Thyroid gland (tissue), 4 donors: ENCODE data around the gene PTGS1.

Source experiments
- POLR2A ChIP-seq, 2 donors: fragments of 450-650 bp; IDR thresholded peaks; one replicate each; pipeline ENCODE4 v1.6.1; 2017; ENCODE audit warnings: antibody characterized with exemption in 2 of 2, mild to moderate bottlenecking in 2 of 2, moderate library complexity in 1 of 2
- TF ChIP-seq, protein P1 (sequence below), 6 experiments: fragments of 200-600 bp in 3 of 6; fragments of 450-650 bp in 3 of 6; sonication (generic) in 3 of 6; IDR thresholded peaks; one replicate each; pipeline ENCODE4 v1.5.1; 2016 to 2019; ENCODE audit warnings: antibody characterized with exemption in 6 of 6, mild to moderate bottlenecking in 2 of 6, inconsistent platforms in 1 of 6, moderate library complexity in 1 of 6

GRCh38 chr9:122340161-122340560 is 30.7 kb upstream of the PTGS1 start:
- TF ChIP-seq, protein P1, sequence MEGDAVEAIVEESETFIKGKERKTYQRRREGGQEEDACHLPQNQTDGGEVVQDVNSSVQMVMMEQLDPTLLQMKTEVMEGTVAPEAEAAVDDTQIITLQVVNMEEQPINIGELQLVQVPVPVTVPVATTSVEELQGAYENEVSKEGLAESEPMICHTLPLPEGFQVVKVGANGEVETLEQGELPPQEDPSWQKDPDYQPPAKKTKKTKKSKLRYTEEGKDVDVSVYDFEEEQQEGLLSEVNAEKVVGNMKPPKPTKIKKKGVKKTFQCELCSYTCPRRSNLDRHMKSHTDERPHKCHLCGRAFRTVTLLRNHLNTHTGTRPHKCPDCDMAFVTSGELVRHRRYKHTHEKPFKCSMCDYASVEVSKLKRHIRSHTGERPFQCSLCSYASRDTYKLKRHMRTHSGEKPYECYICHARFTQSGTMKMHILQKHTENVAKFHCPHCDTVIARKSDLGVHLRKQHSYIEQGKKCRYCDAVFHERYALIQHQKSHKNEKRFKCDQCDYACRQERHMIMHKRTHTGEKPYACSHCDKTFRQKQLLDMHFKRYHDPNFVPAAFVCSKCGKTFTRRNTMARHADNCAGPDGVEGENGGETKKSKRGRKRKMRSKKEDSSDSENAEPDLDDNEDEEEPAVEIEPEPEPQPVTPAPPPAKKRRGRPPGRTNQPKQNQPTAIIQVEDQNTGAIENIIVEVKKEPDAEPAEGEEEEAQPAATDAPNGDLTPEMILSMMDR (IDR thresholded peaks at IDR 0.05) = no peak
- TF ChIP-seq POLR2A (IDR thresholded peaks at IDR 0.05) = no peak
